Activated T-helper 1 cell treated with anti-CD3 and anti-CD28 coated beads, Interleukin-12 subunit alpha, Interleukin-12 subunit beta, Interleukin-2, Interleukin-4 antibody, amounts not matched to agents 30 ng/mL and 10 ng/mL and 1 ng/mL, durations not matched to agents 14 hours and 24 hours and 36 hours (primary cell): ENCODE data around the gene ANKRD1. TPM values are rescaled to one million over a fixed set of nuclear protein-coding genes. Genes with fewer than 3 reads are reported as not detected.
A peak's percentile ranks its signal among the peaks of the same experiment; 100 is the strongest.
"Not testable (repeated sequence)": the region's sequence is repeated elsewhere in the genome, so short reads cannot be mapped to it uniquely, and the experiment has no call there.

Source experiments
- DNase-seq: peaks from one replicate; pipeline ENCODE4 v3.0.0; 2021; ENCODE audit warnings: low spot score
- H3K27ac Mint-ChIP-seq: one replicate; pipeline ENCODE4 v1.8.0; 2021; ENCODE audit warnings: mild to moderate bottlenecking, mixed read lengths
- H3K27me3 Mint-ChIP-seq: one replicate; pipeline ENCODE4 v1.8.0; 2022; ENCODE audit warnings: mild to moderate bottlenecking, moderate library complexity, mixed read lengths; ENCODE audit not compliant: insufficient read depth
- H3K36me3 Mint-ChIP-seq: one replicate; pipeline ENCODE4 v1.8.0; 2021; ENCODE audit warnings: low read depth, mixed read lengths
- H3K4me1 Mint-ChIP-seq: one replicate; pipeline ENCODE4 v1.8.0; 2021; ENCODE audit warnings: low read depth, mixed read lengths
- H3K4me3 Mint-ChIP-seq: one replicate; pipeline ENCODE4 v1.8.0; 2021; ENCODE audit warnings: mild to moderate bottlenecking, moderate library complexity, mixed read lengths
- H3K9me3 Mint-ChIP-seq: one replicate; pipeline ENCODE4 v1.8.0; 2021; ENCODE audit warnings: mixed read lengths
- intact Hi-C: fragments of 100-400 bp; cut with micrococcal nuclease; formaldehyde crosslinking; loops from one replicate; pipeline ENCODE4 v1.15.1; 2024
- total RNA-seq: library from RNA; stranded (reverse); gene quantifications from 2 replicates; pipeline ENCODE4 v1.2.3, GENCODE V29; 2022

ANKRD1 gene
- total RNA-seq, 1 donor from 2014 or later = not detected

- no peaks in the 10 kb centered on the region for H3K27me3 Mint-ChIP-seq
- peaks cover 39% of the 10 kb centered on the region for H3K36me3 Mint-ChIP-seq
- intact Hi-C loops = no loop called here
- DNase-seq = no peak
- no peak overlapping the region for H3K27ac Mint-ChIP-seq
- H3K4me3 Mint-ChIP-seq = no peak overlapping the region
- H3K4me1 Mint-ChIP-seq = no peaks in the 10 kb centered on the region
- H3K9me3 Mint-ChIP-seq = no peaks in the 10 kb centered on the region
These were observed 33.3 kb downstream of the ANKRD1 start for GRCh38 chr10:90887555-90887954.

GRCh38 chr10:90885176-90885575, 35.7 kb downstream of the ANKRD1 start:
- H3K4me1 Mint-ChIP-seq = no peaks in the 10 kb centered on the region
- DNase-seq = no peak
- H3K36me3 Mint-ChIP-seq = peaks cover 28% of the 10 kb centered on the region
- H3K9me3 Mint-ChIP-seq = no peaks in the 10 kb centered on the region
- no peak overlapping the region for H3K4me3 Mint-ChIP-seq
- no peaks in the 10 kb centered on the region for H3K27me3 Mint-ChIP-seq
- intact Hi-C loops = no loop called here
- H3K27ac Mint-ChIP-seq = no peak overlapping the region

- DNase-seq = no peak
- Mint-ChIP-seq H3K4me1 (peaks cover 4% of the 10 kb centered on the region), H3K36me3 (peaks cover 29% of the 10 kb centered on the region), H3K4me3 (no peak overlapping the region), H3K27ac (no peak overlapping the region), H3K27me3 (no peaks in the 10 kb centered on the region), H3K9me3 (no peaks in the 10 kb centered on the region)
- intact Hi-C loops = loop anchor here (5.0 kb wide), 1 partner anchor 198 kb away; no protein-coding TSS in a partner anchor
These were observed 36.5 kb downstream of the ANKRD1 start for GRCh38 chr10:90884431-90884830.

- not testable (repeated sequence) for DNase-seq, H3K4me3 Mint-ChIP-seq
- intact Hi-C loops = loop anchor here (1.0 to 5.0 kb wide), 2 partner anchors 202 to 371 kb away; no protein-coding TSS in a partner anchor
These were observed 40.7 kb downstream of the ANKRD1 start for GRCh38 chr10:90880059-90880719.

GRCh38 chr10:90879062-90879461, 41.8 kb downstream of the ANKRD1 start:
- peaks cover 28% of the 10 kb centered on the region for H3K36me3 Mint-ChIP-seq
- H3K4me3 Mint-ChIP-seq = no peak overlapping the region
- no peaks in the 10 kb centered on the region for H3K27me3 Mint-ChIP-seq
- DNase-seq = no peak
- intact Hi-C loops = loop anchor here (1.0 to 10.0 kb wide), 4 partner anchors 916 to 1806 kb away; partner anchors contain the start of genes FGFBP3, HHEX, PANK1 and TNKS2
- H3K4me1 Mint-ChIP-seq = peaks cover 18% of the 10 kb centered on the region
- H3K27ac Mint-ChIP-seq = peak overlapping the region; percentile 32
- H3K9me3 Mint-ChIP-seq = no peaks in the 10 kb centered on the region

More at GRCh38 chr10:90880059-90880719, 40.7 kb downstream of the ANKRD1 start:
- H3K4me1 Mint-ChIP-seq = peaks cover 13% of the 10 kb centered on the region
- H3K27me3 Mint-ChIP-seq, H3K9me3 Mint-ChIP-seq, H3K27ac Mint-ChIP-seq: not testable (repeated sequence)
- H3K36me3 Mint-ChIP-seq = peaks cover 29% of the 10 kb centered on the region

- Mint-ChIP-seq H3K9me3 (peaks cover 4% of the 10 kb centered on the region), H3K36me3 (peaks cover 17% of the 10 kb centered on the region), H3K4me3 (peak overlapping the region; percentile 97), H3K27ac (peak overlapping the region; percentile 91), H3K4me1 (peaks cover 39% of the 10 kb centered on the region), H3K27me3 (peaks cover 29% of the 10 kb centered on the region)
- no peak for DNase-seq
- intact Hi-C loops = loop anchor here (2.0 to 10.0 kb wide), 10 partner anchors 134 to 1812 kb away; partner anchors contain the start of genes CPEB3, HECTD2, HHEX and MARCHF5
These were observed 48.3 kb downstream of the ANKRD1 start for GRCh38 chr10:90872648-90873020.

- peaks cover 4% of the 10 kb centered on the region for H3K9me3 Mint-ChIP-seq
- intact Hi-C loops = loop anchor here (1.0 to 10.0 kb wide), 14 partner anchors 15 to 1813 kb away; partner anchors contain the start of genes CPEB3, HECTD2, HHEX and KIF20B
- H3K27ac Mint-ChIP-seq = peak within 1 kb of the TSS; percentile 91
- H3K4me1 Mint-ChIP-seq = peaks cover 39% of the 10 kb centered on the region
- peak within 1 kb of the TSS; percentile 97 for H3K4me3 Mint-ChIP-seq
- H3K27me3 Mint-ChIP-seq = peaks cover 29% of the 10 kb centered on the region
- peaks cover 11% of the 10 kb centered on the region for H3K36me3 Mint-ChIP-seq
- DNase-seq = peak; percentile 82
These were observed 48.9 kb downstream of the ANKRD1 start, which contains the start of gene RPP30 for GRCh38 chr10:90871766-90872647. RPP30 (plus strand) TSS chr10:90871974; CDS start chr10:90871987, 13 bp downstream.

- peak overlapping the region; percentile 97 for H3K4me3 Mint-ChIP-seq
- peaks cover 6% of the 10 kb centered on the region for H3K36me3 Mint-ChIP-seq
- peaks cover 33% of the 10 kb centered on the region for H3K27me3 Mint-ChIP-seq
- H3K9me3 Mint-ChIP-seq = peaks cover 4% of the 10 kb centered on the region
- H3K4me1 Mint-ChIP-seq = peaks cover 39% of the 10 kb centered on the region
- peak overlapping the region; percentile 91 for H3K27ac Mint-ChIP-seq
- intact Hi-C loops = loop anchor here (1.0 to 10.0 kb wide), 13 partner anchors 15 to 1813 kb away; partner anchors contain the start of genes CPEB3, HECTD2, HHEX and KIF20B
- peak; percentile 39 for DNase-seq
These were observed 49.6 kb downstream of the ANKRD1 start for GRCh38 chr10:90871279-90871765.

- peaks cover 70% of the 10 kb centered on the region for H3K27me3 Mint-ChIP-seq
- intact Hi-C loops = loop anchor here (5.0 to 10.0 kb wide), 2 partner anchors 914 to 1441 kb away; no protein-coding TSS in a partner anchor
- no peak for DNase-seq
- H3K4me1 Mint-ChIP-seq = peaks cover 9% of the 10 kb centered on the region
- H3K4me3 Mint-ChIP-seq = no peak overlapping the region
- no peaks in the 10 kb centered on the region for H3K36me3 Mint-ChIP-seq
- peaks cover 4% of the 10 kb centered on the region for H3K9me3 Mint-ChIP-seq
- no peak overlapping the region for H3K27ac Mint-ChIP-seq
These were observed 54.8 kb downstream of the ANKRD1 start for GRCh38 chr10:90866050-90866598.

- peaks cover 69% of the 10 kb centered on the region for H3K27me3 Mint-ChIP-seq
- H3K4me3 Mint-ChIP-seq = no peak overlapping the region
- no peak overlapping the region for H3K27ac Mint-ChIP-seq
- DNase-seq = no peak
- peaks cover 2% of the 10 kb centered on the region for H3K4me1 Mint-ChIP-seq
- no peaks in the 10 kb centered on the region for H3K36me3 Mint-ChIP-seq
- intact Hi-C loops = loop anchor here (5.0 to 10.0 kb wide), 2 partner anchors 913 to 1441 kb away; no protein-coding TSS in a partner anchor
- H3K9me3 Mint-ChIP-seq = peaks cover 4% of the 10 kb centered on the region
These were observed 55.5 kb downstream of the ANKRD1 start for GRCh38 chr10:90865401-90865800.

GRCh38 chr10:90862908-90863514, 57.9 kb downstream of the ANKRD1 start:
- Mint-ChIP-seq H3K4me3 (no peak overlapping the region), H3K27ac (no peak overlapping the region), H3K27me3 (peaks cover 72% of the 10 kb centered on the region), H3K36me3 (no peaks in the 10 kb centered on the region), H3K9me3 (no peaks in the 10 kb centered on the region), H3K4me1 (peaks cover 11% of the 10 kb centered on the region)
- DNase-seq = no peak
- intact Hi-C loops = loop anchor here (1.0 to 10.0 kb wide), 3 partner anchors 112 to 1438 kb away; no protein-coding TSS in a partner anchor
